Tibial nerve (tissue), 3 donors: ENCODE results near the gene MPZL3.

Experiments used
- POLR2A ChIP-seq, 2 donors: fragments of 450-650 bp; IDR thresholded peaks; one replicate each; pipeline ENCODE4 v1.6.1; 2017; ENCODE audit warnings: antibody characterized with exemption in 2 of 2, mild to moderate bottlenecking in 2 of 2, moderate library complexity in 2 of 2
- TF ChIP-seq, protein P1 (sequence below), 5 experiments: fragments of 200-600 bp in 3 of 5; fragments of 450-650 bp in 2 of 5; sonication (generic) in 3 of 5; IDR thresholded peaks; one replicate each; pipeline ENCODE4 v1.5.1; 2016 to 2019; ENCODE audit warnings: antibody characterized with exemption in 5 of 5, mild to moderate bottlenecking in 3 of 5, moderate library complexity in 2 of 5

DNA sequence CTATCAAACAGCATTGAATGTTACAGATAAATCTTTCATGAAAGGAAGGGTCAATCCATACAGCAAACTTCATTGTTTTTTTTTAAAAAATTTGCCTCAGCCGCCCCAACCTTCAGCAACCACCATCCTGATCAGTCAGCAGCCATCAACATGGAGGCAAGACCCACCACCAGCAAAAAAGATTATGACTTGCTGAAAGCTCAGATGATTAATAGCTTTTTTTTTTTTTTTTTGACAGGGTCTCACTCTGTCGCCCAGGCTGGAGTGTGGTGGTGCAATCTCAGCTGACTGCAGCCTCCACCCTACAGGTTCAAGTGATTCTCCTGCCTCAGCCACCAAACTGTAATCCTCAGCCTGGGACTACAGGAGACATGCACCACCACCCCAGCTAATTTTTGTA, 34.4 kb upstream of the MPZL3 start:
- no peak for TF ChIP-seq POLR2A (IDR thresholded peaks at IDR 0.05)
- TF ChIP-seq, protein P1, sequence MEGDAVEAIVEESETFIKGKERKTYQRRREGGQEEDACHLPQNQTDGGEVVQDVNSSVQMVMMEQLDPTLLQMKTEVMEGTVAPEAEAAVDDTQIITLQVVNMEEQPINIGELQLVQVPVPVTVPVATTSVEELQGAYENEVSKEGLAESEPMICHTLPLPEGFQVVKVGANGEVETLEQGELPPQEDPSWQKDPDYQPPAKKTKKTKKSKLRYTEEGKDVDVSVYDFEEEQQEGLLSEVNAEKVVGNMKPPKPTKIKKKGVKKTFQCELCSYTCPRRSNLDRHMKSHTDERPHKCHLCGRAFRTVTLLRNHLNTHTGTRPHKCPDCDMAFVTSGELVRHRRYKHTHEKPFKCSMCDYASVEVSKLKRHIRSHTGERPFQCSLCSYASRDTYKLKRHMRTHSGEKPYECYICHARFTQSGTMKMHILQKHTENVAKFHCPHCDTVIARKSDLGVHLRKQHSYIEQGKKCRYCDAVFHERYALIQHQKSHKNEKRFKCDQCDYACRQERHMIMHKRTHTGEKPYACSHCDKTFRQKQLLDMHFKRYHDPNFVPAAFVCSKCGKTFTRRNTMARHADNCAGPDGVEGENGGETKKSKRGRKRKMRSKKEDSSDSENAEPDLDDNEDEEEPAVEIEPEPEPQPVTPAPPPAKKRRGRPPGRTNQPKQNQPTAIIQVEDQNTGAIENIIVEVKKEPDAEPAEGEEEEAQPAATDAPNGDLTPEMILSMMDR (IDR thresholded peaks at IDR 0.05) = no peak
